Mesendoderm (in vitro differentiated cells): ENCODE measurements around the gene CAPN13.

ENCODE experiments used
- DNase-seq: peaks from one replicate; pipeline ENCODE4 v3.0.0; 2013
- H2AK5ac ChIP-seq: 2 replicates; pipeline ENCODE4 v1.6.1; 2013; ENCODE audit warnings: low read length, inconsistent platforms
- H2BK120ac ChIP-seq: 2 replicates; pipeline ENCODE4 v1.6.1; 2013; ENCODE audit warnings: low read depth, mild to moderate bottlenecking, low read length, moderate library complexity, mixed read lengths
- H2BK15ac ChIP-seq: replicated peaks from 2 replicates; pipeline ENCODE4 v1.6.1; 2013; ENCODE audit warnings: low read depth, mild to moderate bottlenecking, moderate library complexity
- H2BK5ac ChIP-seq: 2 replicates; pipeline ENCODE4 v1.6.1; 2013; ENCODE audit warnings: low read length, inconsistent platforms
- H3K18ac ChIP-seq: 2 replicates; pipeline ENCODE4 v1.6.1; 2013; ENCODE audit warnings: mild to moderate bottlenecking, low read length, mixed read lengths
- H3K23ac ChIP-seq: one replicate; pipeline ENCODE4 v1.6.1; 2013; ENCODE audit warnings: low read length
- H3K27ac ChIP-seq: 2 replicates; pipeline ENCODE4 v1.5.1; 2013; ENCODE audit warnings: low read depth, mild to moderate bottlenecking, inconsistent platforms, low read length, moderate library complexity
- H3K27me3 ChIP-seq: 2 replicates; pipeline ENCODE4 v1.6.1; 2013; ENCODE audit warnings: low read length, control low read depth, mild to moderate bottlenecking, inconsistent platforms; ENCODE audit not compliant: insufficient read depth, poor library complexity
- H3K36me3 ChIP-seq: 2 replicates; pipeline ENCODE4 v1.6.1; 2013; ENCODE audit warnings: low read length, inconsistent platforms; ENCODE audit not compliant: control insufficient read depth, insufficient read depth
- H3K4ac ChIP-seq: one replicate; pipeline ENCODE4 v1.6.1; 2013; ENCODE audit warnings: low read depth, mild to moderate bottlenecking, low read length, moderate library complexity
- H3K4me1 ChIP-seq: 2 replicates; pipeline ENCODE4 v1.6.1; 2013; ENCODE audit warnings: low read depth, low read length, inconsistent platforms; ENCODE audit not compliant: control insufficient read depth
- H3K4me2 ChIP-seq: 2 replicates; pipeline ENCODE4 v1.6.1; 2013; ENCODE audit warnings: low read length
- H3K4me3 ChIP-seq: 2 replicates; pipeline ENCODE4 v1.5.1; 2013; ENCODE audit warnings: mild to moderate bottlenecking, low read length
- H3K56ac ChIP-seq: one replicate; pipeline ENCODE4 v1.6.1; 2013; ENCODE audit warnings: low read length
- H3K79me1 ChIP-seq: 2 replicates; pipeline ENCODE4 v1.6.1; 2013; ENCODE audit warnings: low read length, inconsistent platforms
- H3K79me2 ChIP-seq: 2 replicates; pipeline ENCODE4 v1.6.1; 2013; ENCODE audit warnings: mild to moderate bottlenecking, low read length; ENCODE audit not compliant: control insufficient read depth, insufficient read depth
- H3K9ac ChIP-seq: 2 replicates; pipeline ENCODE4 v1.6.1; 2013; ENCODE audit warnings: low read length, inconsistent platforms
- H4K5ac ChIP-seq: one replicate; pipeline ENCODE4 v1.6.1; 2013; ENCODE audit warnings: low read length
- H4K8ac ChIP-seq: one replicate; pipeline ENCODE4 v1.6.1; 2013; ENCODE audit warnings: low read depth, mild to moderate bottlenecking, control low read depth, low read length, moderate library complexity
- WGBS: extraction: QIAGEN DNeasy Blood & Tissue Kit; methylation state at CpG from one replicate; pipeline ENCODE4 v1.1.7; 2013; ENCODE audit warnings: low lambda C conversion rate, missing lambda C conversion rate; ENCODE audit not compliant: insufficient coverage; ENCODE audit errors: extremely low coverage; 5-methylcytosine and 5-hydroxymethylcytosine counted together

The CAPN13 gene

DNA sequence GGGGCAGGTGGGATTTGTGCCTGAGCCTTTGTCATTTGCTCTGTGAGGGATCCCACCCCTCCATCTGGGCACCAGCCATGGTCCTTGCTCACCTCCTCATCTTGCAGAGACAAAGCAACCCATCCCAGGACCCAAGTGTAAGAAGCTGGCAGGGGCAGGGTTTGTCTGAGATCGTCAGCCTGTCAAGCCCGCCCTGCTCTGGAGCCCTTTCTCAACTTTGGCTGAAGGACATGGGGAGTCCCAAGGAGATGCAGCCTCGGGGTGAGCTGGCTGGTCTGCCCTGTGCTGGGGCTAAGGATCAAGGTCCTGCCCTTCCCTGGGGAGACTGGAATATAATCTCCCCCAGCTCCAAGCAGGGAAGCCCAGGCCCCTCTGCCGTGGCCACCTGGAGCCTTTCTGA, 86.0 kb downstream of the CAPN13 start:
- Histone ChIP-seq H3K18ac (no peak overlapping the region), H2BK120ac (no peak overlapping the region), H3K4me2 (no peak overlapping the region), H4K5ac (no peak overlapping the region), H3K27ac (no peak overlapping the region), H3K4me3 (no peak overlapping the region), H3K27me3 (no peaks in the 10 kb centered on the region), H3K79me2 (no peaks in the 10 kb centered on the region), H2BK5ac (no peak overlapping the region), H3K4ac (no peak overlapping the region), H2AK5ac (no peak overlapping the region), H3K79me1 (no peaks in the 10 kb centered on the region), H4K8ac (no peak overlapping the region), H3K9ac (no peak overlapping the region), H3K56ac (no peak overlapping the region), H3K36me3 (no peaks in the 10 kb centered on the region), H3K4me1 (no peaks in the 10 kb centered on the region), H3K23ac (no peak overlapping the region), H2BK15ac (no peak overlapping the region)
- WGBS, result no CpG with 5 or more reads among the region's 4 CpGs
- DNase-seq, result no peak

GRCh38 chr2:30717081-30717650, 90.1 kb downstream of the CAPN13 start:
- Histone ChIP-seq H2BK15ac (no peak overlapping the region), H3K36me3 (no peaks in the 10 kb centered on the region), H4K5ac (no peak overlapping the region), H2BK5ac (no peak overlapping the region), H3K18ac (no peak overlapping the region), H3K79me2 (no peaks in the 10 kb centered on the region), H4K8ac (no peak overlapping the region), H3K4me3 (no peak overlapping the region), H3K4me1 (no peaks in the 10 kb centered on the region), H3K79me1 (no peaks in the 10 kb centered on the region), H2AK5ac (no peak overlapping the region), H3K9ac (no peak overlapping the region), H3K27ac (no peak overlapping the region), H3K4ac (no peak overlapping the region), H3K56ac (no peak overlapping the region), H3K23ac (no peak overlapping the region), H2BK120ac (no peak overlapping the region), H3K4me2 (no peak overlapping the region), H3K27me3 (no peaks in the 10 kb centered on the region)
- no CpG with 5 or more reads among the region's 1 CpG for WGBS
- no peak for DNase-seq

DNA sequence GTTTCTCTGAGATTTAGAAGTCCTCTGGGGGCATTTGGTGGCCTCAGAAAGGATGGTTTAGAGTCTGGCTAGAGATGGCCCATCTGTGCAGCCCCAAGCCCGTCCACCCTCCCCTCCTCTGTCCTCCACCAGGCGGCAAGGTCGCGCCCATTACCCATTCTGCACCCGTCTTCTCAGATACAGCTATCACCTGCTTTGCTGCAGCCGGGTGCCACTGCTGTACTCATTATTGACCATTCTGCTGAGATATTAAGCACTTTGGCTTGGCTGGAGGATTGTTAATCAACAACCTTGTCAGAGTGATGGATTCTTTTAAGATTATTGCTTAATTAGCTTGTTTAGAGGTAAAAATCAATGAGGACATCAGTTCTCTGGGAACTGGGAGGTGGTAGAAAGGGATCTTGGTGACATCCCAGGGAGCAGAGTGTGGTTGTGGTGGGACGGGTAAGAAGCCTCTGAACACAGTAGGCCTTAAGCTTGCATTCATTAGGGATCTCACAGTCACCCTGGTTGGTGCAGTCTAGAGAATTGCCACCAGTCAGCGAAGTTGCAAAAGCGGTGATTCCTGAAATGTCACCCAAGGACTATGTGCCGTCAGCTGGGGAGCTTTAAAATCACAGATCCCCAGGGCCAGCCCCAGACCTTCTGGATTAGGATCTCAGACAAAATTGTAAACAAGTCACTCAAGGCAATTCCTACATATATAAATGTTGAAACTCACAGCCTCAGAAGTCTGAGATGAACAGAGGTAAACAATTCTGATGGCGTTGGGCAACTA, 90.9 kb downstream of the CAPN13 start:
- Histone ChIP-seq H2BK120ac (no peak overlapping the region), H3K18ac (no peak overlapping the region), H2BK5ac (no peak overlapping the region), H3K79me2 (no peaks in the 10 kb centered on the region), H3K27ac (no peak overlapping the region), H2BK15ac (no peak overlapping the region), H3K4me2 (no peak overlapping the region), H3K23ac (no peak overlapping the region), H3K79me1 (no peaks in the 10 kb centered on the region), H4K8ac (no peak overlapping the region), H3K56ac (no peak overlapping the region), H3K36me3 (no peaks in the 10 kb centered on the region), H4K5ac (no peak overlapping the region), H2AK5ac (no peak overlapping the region), H3K4ac (no peak overlapping the region), H3K9ac (no peak overlapping the region), H3K4me3 (no peak overlapping the region), H3K4me1 (no peaks in the 10 kb centered on the region), H3K27me3 (no peaks in the 10 kb centered on the region)
- WGBS, result no CpG with 5 or more reads among the region's 11 CpGs
- DNase-seq, result no peak

DNA sequence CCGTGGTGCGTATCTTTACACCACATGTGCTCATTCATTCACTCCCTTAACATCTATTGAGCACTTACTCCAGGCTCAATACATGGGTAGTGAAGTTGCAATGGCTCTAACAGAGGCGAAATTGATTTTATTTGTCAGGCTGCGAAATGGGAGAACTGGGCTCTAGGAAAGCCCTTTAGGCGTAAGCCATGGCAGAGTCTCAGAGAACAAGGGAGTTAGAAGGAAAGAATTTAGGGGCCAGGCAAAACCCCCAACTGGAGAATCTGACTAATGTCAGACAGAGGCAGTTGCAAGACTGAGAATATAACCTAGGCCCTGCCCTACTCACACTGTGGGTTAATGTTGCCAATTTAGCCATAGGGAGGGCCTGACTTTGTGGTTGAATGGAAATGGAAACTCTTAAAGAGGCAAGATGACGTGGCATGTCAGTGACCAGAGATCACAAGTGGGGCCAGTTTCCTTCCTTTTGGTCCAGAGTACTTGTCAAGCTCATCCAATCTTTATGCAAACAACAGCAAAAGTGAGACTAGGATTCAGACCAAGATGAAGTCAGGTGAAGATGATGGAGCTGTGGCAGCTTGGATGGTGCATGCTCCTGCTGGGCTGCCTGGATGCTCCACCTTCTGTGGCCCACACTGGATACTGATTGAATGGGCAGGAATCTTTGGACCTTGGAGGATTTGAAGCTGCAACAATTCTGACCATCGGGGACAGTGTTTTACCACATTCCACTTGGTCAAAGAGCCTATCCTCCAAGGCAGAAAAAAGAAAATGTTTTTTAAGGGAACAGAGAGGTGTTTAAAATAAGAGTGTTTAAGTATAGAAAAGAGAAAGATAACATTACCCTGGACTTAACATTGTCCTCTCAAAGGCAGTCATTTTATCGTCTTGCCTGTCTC, 92.2 kb downstream of the CAPN13 start:
- Histone ChIP-seq H3K36me3 (no peaks in the 10 kb centered on the region), H3K9ac (no peak overlapping the region), H3K4me1 (no peaks in the 10 kb centered on the region), H3K79me2 (no peaks in the 10 kb centered on the region), H3K4ac (no peak overlapping the region), H3K56ac (no peak overlapping the region), H4K8ac (no peak overlapping the region), H3K79me1 (no peaks in the 10 kb centered on the region), H3K18ac (no peak overlapping the region), H3K4me3 (no peak overlapping the region), H2BK120ac (no peak overlapping the region), H3K4me2 (no peak overlapping the region), H3K27ac (no peak overlapping the region), H3K23ac (no peak overlapping the region), H2AK5ac (no peak overlapping the region), H3K27me3 (no peaks in the 10 kb centered on the region), H4K5ac (no peak overlapping the region), H2BK15ac (no peak overlapping the region), H2BK5ac (no peak overlapping the region)
- no CpG with 5 or more reads among the region's 8 CpGs for WGBS
- DNase-seq, result peak; percentile 57

DNA sequence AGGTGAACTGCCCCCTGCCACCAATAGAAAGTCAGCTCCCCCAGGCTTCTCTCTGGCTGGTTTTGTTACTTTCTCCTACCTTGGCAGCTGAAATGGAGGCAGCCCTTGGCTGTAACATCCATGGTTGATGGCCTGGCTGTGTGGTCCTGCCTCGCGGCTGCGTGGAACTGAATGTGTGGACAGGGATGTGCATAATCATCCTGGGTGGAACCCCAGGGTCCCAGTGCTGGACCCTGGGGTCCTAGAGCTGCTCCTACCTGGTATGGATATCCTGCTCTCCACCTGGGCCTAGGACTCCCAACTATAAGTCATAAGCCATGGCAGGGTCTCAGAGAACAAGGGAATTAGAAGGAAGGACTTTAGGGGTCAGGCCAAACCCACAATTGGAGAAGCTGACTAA, 93.5 kb downstream of the CAPN13 start:
- Histone ChIP-seq H2BK5ac (no peak overlapping the region), H4K8ac (no peak overlapping the region), H3K36me3 (no peaks in the 10 kb centered on the region), H3K56ac (peak overlapping the region; percentile 62), H2BK120ac (no peak overlapping the region), H4K5ac (no peak overlapping the region), H3K79me2 (no peaks in the 10 kb centered on the region), H3K4me2 (no peak overlapping the region), H3K23ac (no peak overlapping the region), H2AK5ac (no peak overlapping the region), H2BK15ac (peak overlapping the region; percentile 1), H3K79me1 (no peaks in the 10 kb centered on the region), H3K4me1 (no peaks in the 10 kb centered on the region), H3K4ac (no peak overlapping the region), H3K18ac (no peak overlapping the region), H3K4me3 (no peak overlapping the region), H3K27ac (no peak overlapping the region), H3K9ac (no peak overlapping the region), H3K27me3 (no peaks in the 10 kb centered on the region)
- no peak for DNase-seq
- no CpG with 5 or more reads among the region's 3 CpGs for WGBS
